ENCODE results near the gene LGALS8. TPM values are rescaled to one million over a fixed set of nuclear protein-coding genes. Genes with fewer than 3 reads are reported as not detected.

LGALS8 gene
- total RNA-seq, 1 donor from 2014 or later: 70.6 TPM

GRCh38 chr1:236509203-236509602 lies 14.6 kb upstream of the LGALS8 start:
- DNase-seq (ENCODE audit: low read depth, low spot score): no peak

- no peak for DNase-seq (ENCODE audit: low read depth, low spot score)
Observed at GRCh38 chr1:236509647-236510401, 14.0 kb upstream of the LGALS8 start.

- DNase-seq (ENCODE audit: low read depth, low spot score): no peak
Observed at GRCh38 chr1:236511735-236512418, 11.9 kb upstream of the LGALS8 start.

GRCh38 chr1:236514703-236515442 lies 8.9 kb upstream of the LGALS8 start:
- DNase-seq (ENCODE audit: low read depth, low spot score): no peak

- no peak for DNase-seq (ENCODE audit: low read depth, low spot score)
Observed at GRCh38 chr1:236515443-236515958, 8.3 kb upstream of the LGALS8 start.

DNA sequence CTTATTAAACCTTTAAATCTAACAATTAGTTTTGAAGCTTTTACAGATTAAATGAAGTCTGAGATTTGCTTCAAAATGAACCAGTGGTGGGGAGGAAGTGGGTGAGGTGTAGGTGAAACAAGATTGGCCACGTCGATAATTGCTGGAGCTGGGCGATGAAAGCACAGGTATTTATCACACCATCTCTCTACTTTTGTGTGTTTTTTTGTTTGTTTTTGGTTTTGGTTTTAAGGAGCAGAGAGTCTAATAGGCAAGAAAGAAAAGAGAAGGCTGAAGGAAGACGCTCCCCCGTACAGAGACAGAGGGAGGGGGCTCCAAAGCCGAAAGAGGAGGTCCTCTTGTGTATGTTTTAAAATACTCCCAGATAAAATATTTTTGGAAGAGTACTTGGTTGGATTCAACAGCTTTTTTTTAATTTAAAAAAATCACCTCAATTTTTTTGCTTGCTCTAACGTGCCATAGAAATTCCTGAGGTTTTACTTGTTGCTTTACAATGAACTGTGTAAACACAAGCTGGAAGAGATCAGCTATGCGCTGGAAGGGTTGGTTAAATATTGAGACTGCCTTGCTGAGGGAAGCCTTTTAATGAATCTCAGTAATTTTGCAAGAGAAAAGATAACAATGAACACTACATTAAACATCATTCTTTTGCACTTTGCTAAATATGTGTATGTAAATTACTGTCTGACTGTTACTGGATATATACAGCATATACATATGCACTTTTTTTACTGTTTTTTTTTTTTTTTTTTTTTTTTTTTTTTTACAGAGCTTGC lies 6.7 kb upstream of the LGALS8 start:
- no peak for DNase-seq (ENCODE audit: low read depth, low spot score)

- DNase-seq (ENCODE audit: low read depth, low spot score): no peak
Observed at GRCh38 chr1:236518322-236518721, 5.5 kb upstream of the LGALS8 start.

- DNase-seq (ENCODE audit: low read depth, low spot score): no peak
Observed at GRCh38 chr1:236520445-236521005, 3.3 kb upstream of the LGALS8 start.

DNA sequence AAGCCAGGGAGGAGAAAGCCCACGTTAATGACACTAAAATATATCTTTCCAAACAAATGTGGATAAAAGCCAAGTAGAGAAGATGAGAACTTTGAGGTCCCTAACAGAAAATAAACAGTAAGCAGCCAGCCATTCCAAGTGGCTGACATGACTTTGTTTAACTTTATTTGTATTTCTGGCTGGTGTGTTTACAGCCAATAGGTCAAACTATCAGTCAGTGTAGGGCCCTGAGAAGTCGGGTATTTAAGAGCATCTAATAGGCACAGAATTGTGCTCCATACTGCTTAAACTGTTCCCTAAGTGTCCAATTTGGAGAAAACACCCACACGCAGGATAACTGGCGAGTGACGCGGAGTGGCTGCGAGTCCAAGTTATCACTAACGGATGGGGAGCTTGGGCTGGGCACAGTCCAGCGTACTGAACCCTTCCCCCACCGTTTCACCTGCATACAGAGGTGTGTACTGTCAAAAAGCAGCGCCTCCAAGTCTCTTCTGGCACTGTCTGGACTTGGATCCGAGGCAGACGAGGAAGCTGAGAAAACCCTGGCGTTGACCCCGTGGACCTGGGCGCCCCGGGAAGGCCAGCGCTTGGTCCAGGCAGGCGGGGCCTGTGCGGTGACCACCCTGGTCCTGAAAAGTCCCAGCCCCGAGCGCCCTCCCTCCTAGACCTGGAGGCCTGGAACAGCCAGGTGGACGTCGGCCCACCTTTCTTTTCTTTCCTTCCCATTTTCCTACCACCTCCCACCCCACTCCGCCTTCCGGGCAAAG lies 662 bp upstream of the LGALS8 start:
- DNase-seq (ENCODE audit: low read depth, low spot score): no peak

DNA sequence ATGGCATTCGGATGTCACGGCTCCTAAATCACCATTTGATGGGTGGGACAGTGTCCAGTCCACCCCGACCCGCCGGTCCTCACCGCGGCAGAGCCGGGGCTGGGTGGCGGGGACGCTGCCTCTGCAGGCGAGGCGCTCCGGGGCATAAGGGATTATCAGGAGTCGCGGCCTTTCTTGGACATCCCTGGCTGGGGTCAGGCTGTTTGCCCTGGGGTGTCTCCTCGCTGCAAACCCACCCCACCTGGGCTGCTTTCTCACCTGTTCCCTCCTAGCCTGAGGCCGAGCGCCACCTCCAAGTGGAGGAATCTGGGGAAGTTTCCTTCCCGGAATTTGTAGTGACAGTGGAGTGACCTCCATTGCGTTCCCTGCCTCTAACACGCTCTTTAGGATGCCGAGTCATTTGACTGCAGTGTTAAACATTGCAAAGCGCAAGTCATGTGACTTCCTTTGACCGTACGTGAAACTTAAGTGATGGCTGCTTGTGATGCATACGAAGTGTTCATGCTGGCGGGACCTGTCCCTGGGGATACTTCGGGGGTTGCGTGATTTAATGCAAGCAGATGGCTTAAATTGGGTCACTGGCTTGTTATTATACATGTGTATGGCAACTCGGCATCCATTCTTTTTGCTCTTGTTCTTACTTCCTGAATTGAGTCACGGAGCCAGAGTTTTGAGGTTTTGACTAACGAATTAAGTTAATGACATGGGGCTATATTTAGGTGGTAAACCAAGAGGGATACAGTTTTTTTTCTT lies 536 bp downstream of the LGALS8 start:
- DNase-seq (ENCODE audit: low read depth, low spot score): no peak

DNA sequence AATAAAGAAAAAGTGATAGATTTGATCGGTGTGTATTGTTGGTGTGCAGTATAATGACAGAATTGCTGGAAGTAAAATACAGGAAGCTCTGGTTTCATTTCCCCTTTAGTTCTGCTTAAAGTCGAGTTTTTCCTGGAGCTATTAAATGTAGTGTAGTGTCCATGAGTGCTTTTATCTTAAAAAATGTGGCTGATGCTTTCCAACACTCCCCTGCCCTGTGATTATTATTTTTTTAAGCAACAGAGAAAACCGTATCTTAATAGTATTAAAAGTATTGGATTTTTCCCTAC lies 1.1 kb downstream of the LGALS8 start:
- no peak for DNase-seq (ENCODE audit: low read depth, low spot score)

GRCh38 chr1:236526079-236526478 lies 2.3 kb downstream of the LGALS8 start:
- no peak for DNase-seq (ENCODE audit: low read depth, low spot score)

GRCh38 chr1:236530286-236530685 lies 6.5 kb downstream of the LGALS8 start:
- DNase-seq (ENCODE audit: low read depth, low spot score): no peak

- no peak for DNase-seq (ENCODE audit: low read depth, low spot score)
Observed at GRCh38 chr1:236530959-236531358, 7.2 kb downstream of the LGALS8 start.

GRCh38 chr1:236532850-236533249 lies 9.1 kb downstream of the LGALS8 start:
- no peak for DNase-seq (ENCODE audit: low read depth, low spot score)

DNA sequence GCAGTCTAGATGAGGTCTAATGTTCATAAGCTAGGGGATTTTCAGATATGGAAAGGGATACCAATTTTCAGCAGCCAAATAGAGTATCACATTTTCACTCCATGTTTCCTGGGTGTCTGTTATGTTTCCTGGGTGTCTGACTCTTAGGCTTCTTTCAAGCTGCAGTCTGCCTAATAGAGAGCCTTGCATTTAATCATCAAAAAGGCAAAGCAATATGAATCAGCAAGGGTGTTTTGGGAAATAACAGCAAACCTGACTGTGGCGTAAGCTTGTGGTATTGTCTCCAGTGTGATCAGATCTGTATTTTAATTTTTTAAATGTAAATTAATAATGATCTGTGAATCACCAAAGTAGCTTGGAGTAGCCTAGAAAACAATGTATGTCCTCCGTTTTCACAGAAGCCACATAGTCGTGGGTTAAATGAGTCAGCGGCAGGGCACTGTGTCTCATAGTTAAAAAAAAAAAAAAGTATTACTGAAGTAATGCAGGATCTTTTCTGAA lies 10.4 kb downstream of the LGALS8 start:
- DNase-seq (ENCODE audit: low read depth, low spot score): no peak

GRCh38 chr1:236535190-236535589 lies 11.4 kb downstream of the LGALS8 start:
- DNase-seq (ENCODE audit: low read depth, low spot score): no peak

- no peak for DNase-seq (ENCODE audit: low read depth, low spot score)
Observed at GRCh38 chr1:236535662-236536161, 11.9 kb downstream of the LGALS8 start.

DNA sequence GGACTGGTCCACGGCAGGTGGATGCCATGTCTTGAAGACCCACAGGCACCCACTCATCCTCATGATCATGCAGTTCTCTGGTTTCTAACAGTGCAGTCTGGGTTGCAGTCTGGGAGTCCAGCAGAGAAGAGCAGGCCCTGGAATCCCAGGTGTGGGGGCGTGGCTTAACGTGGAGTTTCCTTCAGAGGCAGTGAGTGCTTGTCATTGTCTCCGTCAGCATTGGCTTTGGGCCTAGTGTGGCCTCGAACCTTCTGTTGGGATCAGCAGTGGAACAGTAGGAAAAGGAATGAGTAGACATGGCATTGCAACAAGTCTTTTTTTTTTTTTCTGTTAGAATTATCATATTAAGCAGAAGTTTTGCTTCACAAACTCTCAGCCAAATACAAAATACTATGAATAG lies 12.8 kb downstream of the LGALS8 start:
- no peak for DNase-seq (ENCODE audit: low read depth, low spot score)
